Measurements from ENCODE around the gene USP48. TPM values are rescaled to one million over a fixed set of nuclear protein-coding genes. Genes with fewer than 3 reads are reported as not detected.

The USP48 gene
- total and polyA plus RNA-seq, 10 of the 15 experiments (the other 5 are each of a cell fraction or from before 2014, with no cell fraction given), result 21.2 to 115 (median 75.5) TPM

DNA sequence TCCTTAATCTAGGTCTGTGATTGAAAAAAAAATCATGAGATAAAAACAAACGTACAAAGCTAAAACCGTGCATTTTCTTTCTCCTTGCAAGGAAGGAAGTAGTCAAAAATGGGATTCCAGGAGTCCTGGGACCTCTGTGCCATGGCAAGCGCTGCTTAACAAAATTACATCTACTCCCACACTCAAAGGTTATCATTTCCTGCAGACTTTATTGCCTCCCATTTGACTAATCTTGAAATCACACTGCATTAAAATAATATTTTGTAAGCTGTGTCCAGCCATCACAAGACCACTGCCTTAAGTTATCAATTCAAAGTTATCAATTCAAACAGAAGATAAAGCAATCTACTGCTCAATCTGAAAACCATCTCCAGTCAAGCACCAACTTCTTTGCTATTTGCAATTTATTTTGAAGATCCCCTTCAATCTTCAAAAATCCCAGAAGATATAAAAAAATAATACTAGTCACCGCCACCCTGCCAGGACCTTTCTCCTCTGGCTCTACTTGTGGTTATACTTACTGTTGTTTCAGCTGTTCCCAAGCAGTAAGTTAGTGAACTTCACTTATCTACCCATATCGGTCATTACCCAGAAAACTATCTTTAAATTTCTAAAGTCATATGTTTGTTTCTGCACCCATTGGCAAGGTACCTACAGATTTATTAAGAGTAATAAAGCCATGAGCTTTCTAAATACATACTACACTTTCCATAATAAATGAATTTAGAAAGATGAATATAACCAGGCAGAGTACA, 75.7 kb downstream of the USP48 start:
- Histone ChIP-seq H2AFZ (ENCODE audit: control insufficient read depth, low read depth, low read length) (no peak overlapping the region), H3K9me3 (replicated peaks; ENCODE audit: control insufficient read depth, insufficient read depth, low read length) (no peaks in the 10 kb centered on the region), H3K4me1 (ENCODE audit: control insufficient read depth, insufficient read depth, low read length) (no peaks in the 10 kb centered on the region), H3K27ac (ENCODE audit: control insufficient read depth, insufficient read depth) (no peak overlapping the region), H3K79me2 (ENCODE audit: control insufficient read depth, insufficient read depth, low read length) (no peaks in the 10 kb centered on the region; the same call in 1 of the 2 replicates), H3K9ac (ENCODE audit: control insufficient read depth, insufficient read depth, low read length) (no peak overlapping the region), H3K27me3 (replicated peaks in 1 of 2; ENCODE audit: control insufficient read depth in 2 of 2, insufficient read depth in 2 of 2, low read length in 1 of 2) (no peaks in the 10 kb centered on the region), H3K36me3 (ENCODE audit: control insufficient read depth in 2 of 2, insufficient read depth in 2 of 2, low read length in 1 of 2) (peaks cover 5 to 47% of the 10 kb centered on the region in 2 experiments), H3K4me3 (no peak overlapping the region), H4K20me1 (ENCODE audit: control insufficient read depth, insufficient read depth) (no peaks in the 10 kb centered on the region), H3K4me2 (ENCODE audit: control insufficient read depth, insufficient read depth) (no peak overlapping the region)
- RAD21 ChIA-PET (ENCODE audit: unreplicated experiment), result interaction anchor here (2.1 kb wide), 1 partner anchor 74 kb away, joined by 5 read pairs; no protein-coding TSS in a partner anchor
- TF ChIP-seq, protein P1, sequence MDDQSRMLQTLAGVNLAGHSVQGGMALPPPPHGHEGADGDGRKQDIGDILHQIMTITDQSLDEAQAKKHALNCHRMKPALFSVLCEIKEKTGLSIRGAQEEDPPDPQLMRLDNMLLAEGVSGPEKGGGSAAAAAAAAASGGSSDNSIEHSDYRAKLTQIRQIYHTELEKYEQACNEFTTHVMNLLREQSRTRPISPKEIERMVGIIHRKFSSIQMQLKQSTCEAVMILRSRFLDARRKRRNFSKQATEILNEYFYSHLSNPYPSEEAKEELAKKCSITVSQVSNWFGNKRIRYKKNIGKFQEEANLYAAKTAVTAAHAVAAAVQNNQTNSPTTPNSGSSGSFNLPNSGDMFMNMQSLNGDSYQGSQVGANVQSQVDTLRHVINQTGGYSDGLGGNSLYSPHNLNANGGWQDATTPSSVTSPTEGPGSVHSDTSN (IDR thresholded peaks at IDR 0.05; ENCODE audit: insufficient replicate concordance, low read depth, low read length), result no peak
- TF ChIP-seq TCF12 (IDR thresholded peaks at IDR 0.05; ENCODE audit: low read depth, low read length) (no peak), REST (IDR thresholded peaks at IDR 0.05; ENCODE audit: low read depth, low read length) (no peak), SMC3 (IDR thresholded peaks at IDR 0.05; ENCODE audit: borderline replicate concordance, low read length) (no peak), SIN3A (IDR thresholded peaks at IDR 0.05; ENCODE audit: low read depth, low read length) (no peak), CHD4 (IDR thresholded peaks at IDR 0.05) (no peak), ZBTB33 (IDR thresholded peaks at IDR 0.05) (no peak), FOXK2 (IDR thresholded peaks at IDR 0.05) (no peak), IKZF1 (conservative IDR thresholded peaks at IDR 0.05) (no peak), E2F8 (IDR thresholded peaks at IDR 0.05; ENCODE audit: low read depth, partially characterized antibody) (no peak), STAT3 (IDR thresholded peaks at IDR 0.05; ENCODE audit: low read depth, low read length) (no peak)
- SMC1A ChIA-PET (ENCODE audit: uncharacterized antibody, unreplicated experiment), result interaction anchor here (0.9 to 1.8 kb wide), 7 partner anchors 7 to 75 kb away, joined by 3 to 9 read pairs (median 3); partner anchors contain the start of gene USP48
- intact Hi-C loops (cut with micrococcal nuclease; ENCODE audit: unreplicated experiment) (no loop called here), in situ Hi-C loops (cut with MboI) (loop anchor here (25.0 kb wide), 1 partner anchor 945 kb away; no protein-coding TSS in a partner anchor)
- POLR2A ChIA-PET, result interaction anchor here (2.1 kb wide), 1 partner anchor 75 kb away, joined by 5 read pairs; no protein-coding TSS in a partner anchor
- DNase-seq (ENCODE audit: low read depth, low spot score), result no peak
- no peak for ATAC-seq
- 95% methylated on average over 5 of the region's 5 CpGs for WGBS (ENCODE audit: insufficient coverage, insufficient replicate concordance, low lambda C conversion rate, missing lambda C conversion rate)
- TSS peak; percentile 3 for BruUV-seq (replicated peaks)
- FAIRE-seq, result no peak
- CTCF ChIA-PET, result interaction anchor here (0.6 to 1.1 kb wide), 4 partner anchors 13 to 476 kb away, joined by 3 to 6 read pairs (median 4); partner anchors contain the start of gene USP48

Data from GM12878 (cell line).